ENCODE data around the gene KBTBD4. TPM values are rescaled to one million over a fixed set of nuclear protein-coding genes. Genes with fewer than 3 reads are reported as not detected.
"Not testable (repeated sequence)": the region's sequence is repeated elsewhere in the genome, so short reads cannot be mapped to it uniquely, and the experiment has no call there.

Gene KBTBD4
- polyA plus RNA-seq, 1 experiment = 25.5 TPM

GRCh38 chr11:47558695-47559094, 20.1 kb downstream of the KBTBD4 start:
- TF ChIP-seq CTCF (IDR thresholded peaks at IDR 0.05; ENCODE audit: insufficient read depth, low read depth, low read length) = no peak
- Histone ChIP-seq H3K27me3 (ENCODE audit: control insufficient read depth, insufficient read depth, low read length) (no peaks in the 10 kb centered on the region), H3K4me3 (ENCODE audit: low read depth, low read length) (no peak overlapping the region), H3K36me3 (ENCODE audit: control insufficient read depth, insufficient read depth, low read length) (no peaks in the 10 kb centered on the region)
- no peak for DNase-seq (ENCODE audit: low read depth)
- POLR2A ChIA-PET = no interaction called here
- CTCF ChIA-PET = interaction anchor here (0.7 kb wide), 2 partner anchors 27 to 58 kb away, joined by 3 read pairs; no protein-coding TSS in a partner anchor

- H3K27me3 ChIP-seq (ENCODE audit: control insufficient read depth, insufficient read depth, low read length); H3K4me3 ChIP-seq (ENCODE audit: low read depth, low read length); DNase-seq (ENCODE audit: low read depth); H3K36me3 ChIP-seq (ENCODE audit: control insufficient read depth, insufficient read depth, low read length): not testable (repeated sequence)
- POLR2A ChIA-PET = interaction anchor here (0.6 kb wide), 1 partner anchor 26 kb away, joined by 3 read pairs; no protein-coding TSS in a partner anchor
- CTCF ChIA-PET = interaction anchor here (1.2 kb wide), 1 partner anchor 17 kb away, joined by 3 read pairs; no protein-coding TSS in a partner anchor
Measured at GRCh38 chr11:47557004-47557403, 21.8 kb downstream of the KBTBD4 start.

- Histone ChIP-seq H3K27me3 (ENCODE audit: control insufficient read depth, insufficient read depth, low read length) (no peaks in the 10 kb centered on the region), H3K36me3 (ENCODE audit: control insufficient read depth, insufficient read depth, low read length) (no peaks in the 10 kb centered on the region), H3K4me3 (ENCODE audit: low read depth, low read length) (peak overlapping the region; percentile 31)
- DNase-seq (ENCODE audit: low read depth) = no peak
- no peak for TF ChIP-seq CTCF (IDR thresholded peaks at IDR 0.05; ENCODE audit: insufficient read depth, low read depth, low read length)
- CTCF ChIA-PET = interaction anchor here (0.6 to 5.7 kb wide), 11 partner anchors 11 to 118 kb away, joined by 3 to 45 read pairs (median 4); partner anchors contain the start of gene PTPMT1
- POLR2A ChIA-PET = interaction anchor here (0.6 kb wide), 1 partner anchor 28 kb away, joined by 5 read pairs; no protein-coding TSS in a partner anchor
Measured at GRCh38 chr11:47553406-47553743, 25.4 kb downstream of the KBTBD4 start.

GRCh38 chr11:47552566-47553405, 26.0 kb downstream of the KBTBD4 start, which contains the start of gene CELF1:
Gene CELF1 (minus strand): TSS chr11:47553132. CDS start chr11:47499523, 53,609 bp downstream.
- peak; percentile 65 for TF ChIP-seq CTCF (IDR thresholded peaks at IDR 0.05; ENCODE audit: insufficient read depth, low read depth, low read length)
- no peak for DNase-seq (ENCODE audit: low read depth)
- Histone ChIP-seq H3K36me3 (ENCODE audit: control insufficient read depth, insufficient read depth, low read length) (no peaks in the 10 kb centered on the region), H3K4me3 (ENCODE audit: low read depth, low read length) (peak within 1 kb of the TSS; percentile 85), H3K27me3 (ENCODE audit: control insufficient read depth, insufficient read depth, low read length) (no peaks in the 10 kb centered on the region)
- ChIA-PET POLR2A (interaction anchor here (0.5 to 0.6 kb wide), 2 partner anchors 28 to 92 kb away, joined by 3 to 5 read pairs; no protein-coding TSS in a partner anchor), CTCF (interaction anchor here (0.5 to 5.7 kb wide), 13 partner anchors 12 to 183 kb away, joined by 3 to 45 read pairs (median 4); partner anchors contain the start of gene PTPMT1)

GRCh38 chr11:47552056-47552565, 26.7 kb downstream of the KBTBD4 start:
- CTCF ChIA-PET = interaction anchor here (0.5 to 5.7 kb wide), 6 partner anchors 12 to 184 kb away, joined by 3 to 45 read pairs (median 7); partner anchors contain the start of gene PTPMT1
- Histone ChIP-seq H3K4me3 (ENCODE audit: low read depth, low read length) (peak overlapping the region; percentile 85), H3K27me3 (ENCODE audit: control insufficient read depth, insufficient read depth, low read length) (no peaks in the 10 kb centered on the region), H3K36me3 (ENCODE audit: control insufficient read depth, insufficient read depth, low read length) (no peaks in the 10 kb centered on the region)
- TF ChIP-seq CTCF (IDR thresholded peaks at IDR 0.05; ENCODE audit: insufficient read depth, low read depth, low read length) = no peak
- POLR2A ChIA-PET = no interaction called here
- DNase-seq (ENCODE audit: low read depth) = no peak
